ENCODE data around the gene ATG5. TPM values are rescaled to one million over a fixed set of nuclear protein-coding genes. Genes with fewer than 3 reads are reported as not detected.

The ATG5 gene
- total RNA-seq = 25.5 and 28.1 TPM in 2 replicates

- peak; percentile 89 for DNase-seq (ENCODE audit: low read depth)
- no peak for TF ChIP-seq CTCF (conservative IDR thresholded peaks at IDR 0.05; ENCODE audit: low read depth, low read length)
- peak within 1 kb of the TSS; percentile 82 for H3K4me3 ChIP-seq (ENCODE audit: low read depth, low read length)
Measured at GRCh38 chr6:106325336-106326178, at the start of gene ATG5. TSS of gene ATG5 (minus strand) at chr6:106325760. CDS start at chr6:106316208, 9,552 bp downstream.

- no peak for TF ChIP-seq CTCF (conservative IDR thresholded peaks at IDR 0.05; ENCODE audit: low read depth, low read length)
- H3K4me3 ChIP-seq (ENCODE audit: low read depth, low read length) = no peak overlapping the region
- DNase-seq (ENCODE audit: low read depth) = no peak
Measured at GRCh38 chr6:106373502-106374239, 48.1 kb upstream of the ATG5 start.

- DNase-seq (ENCODE audit: low read depth) = no peak
- no peak for TF ChIP-seq CTCF (conservative IDR thresholded peaks at IDR 0.05; ENCODE audit: low read depth, low read length)
Measured at GRCh38 chr6:106372838-106373501, 47.4 kb upstream of the ATG5 start.

GRCh38 chr6:106370639-106371038 is 45.1 kb upstream of the ATG5 start:
- TF ChIP-seq CTCF (conservative IDR thresholded peaks at IDR 0.05; ENCODE audit: low read depth, low read length) = no peak
- H3K4me3 ChIP-seq (ENCODE audit: low read depth, low read length) = no peak overlapping the region
- DNase-seq (ENCODE audit: low read depth) = no peak

More at GRCh38 chr6:106372838-106373501, 47.4 kb upstream of the ATG5 start:
- H3K4me3 ChIP-seq (ENCODE audit: low read depth, low read length) = no peak overlapping the region

GRCh38 chr6:106369739-106370138 is 44.2 kb upstream of the ATG5 start:
- TF ChIP-seq CTCF (conservative IDR thresholded peaks at IDR 0.05; ENCODE audit: low read depth, low read length) = no peak
- DNase-seq (ENCODE audit: low read depth) = no peak
- H3K4me3 ChIP-seq (ENCODE audit: low read depth, low read length) = no peak overlapping the region

- no peak for DNase-seq (ENCODE audit: low read depth)
- H3K4me3 ChIP-seq (ENCODE audit: low read depth, low read length) = no peak overlapping the region
- TF ChIP-seq CTCF (conservative IDR thresholded peaks at IDR 0.05; ENCODE audit: low read depth, low read length) = no peak
Measured at GRCh38 chr6:106363401-106364138, 38.0 kb upstream of the ATG5 start.

All from epithelial cell of proximal tubule (primary cell).